GM21367 (cell line): Measurements from ENCODE around the gene CARD8.

Experiments
- ATAC-seq: cut with Tn5 transposase; IDR thresholded peaks from one replicate; pipeline ENCODE4 v1.9.1; 2021; ENCODE audit not compliant: unreplicated experiment

CARD8 gene

GRCh38 chr19:48216933-48217332, 38.8 kb downstream of the CARD8 start:
- ATAC-seq, result no peak

- no peak for ATAC-seq
Observed at GRCh38 chr19:48213959-48214358, 41.8 kb downstream of the CARD8 start.

GRCh38 chr19:48210005-48210404, 45.7 kb downstream of the CARD8 start:
- no peak for ATAC-seq

- no peak for ATAC-seq
Observed at GRCh38 chr19:48206397-48207093, 49.2 kb downstream of the CARD8 start.

GRCh38 chr19:48203794-48204628, 51.7 kb downstream of the CARD8 start:
- peak; percentile 78 for ATAC-seq

- ATAC-seq, result no peak
Observed at GRCh38 chr19:48203222-48203793, 52.4 kb downstream of the CARD8 start.

- ATAC-seq, result no peak
Observed at GRCh38 chr19:48196933-48197665, 58.6 kb downstream of the CARD8 start.

GRCh38 chr19:48196321-48196763, 59.4 kb downstream of the CARD8 start:
- ATAC-seq, result no peak

GRCh38 chr19:48194844-48195830, 60.6 kb downstream of the CARD8 start:
- no peak for ATAC-seq

- no peak for ATAC-seq
Observed at GRCh38 chr19:48194041-48194843, 61.5 kb downstream of the CARD8 start.

- no peak for ATAC-seq
Observed at GRCh38 chr19:48192750-48193149, 63.0 kb downstream of the CARD8 start.

GRCh38 chr19:48190885-48191284, 64.8 kb downstream of the CARD8 start:
- no peak for ATAC-seq

- ATAC-seq, result no peak
Observed at GRCh38 chr19:48190288-48190884, 65.3 kb downstream of the CARD8 start.

- no peak for ATAC-seq
Observed at GRCh38 chr19:48186541-48186991, 69.1 kb downstream of the CARD8 start.

GRCh38 chr19:48186015-48186414, 69.7 kb downstream of the CARD8 start:
- ATAC-seq, result no peak

GRCh38 chr19:48183356-48183755, 72.4 kb downstream of the CARD8 start:
- no peak for ATAC-seq

- ATAC-seq, result no peak
Observed at GRCh38 chr19:48182434-48182833, 73.3 kb downstream of the CARD8 start.

GRCh38 chr19:48181505-48181904, 74.2 kb downstream of the CARD8 start:
- ATAC-seq, result no peak

- ATAC-seq, result no peak
Observed at GRCh38 chr19:48176226-48176625, 79.5 kb downstream of the CARD8 start.
